ENCODE measurements around the gene PPDPF. TPM values are rescaled to one million over a fixed set of nuclear protein-coding genes. Genes with fewer than 3 reads are reported as not detected.
A peak's percentile ranks its signal among the peaks of the same experiment; 100 is the strongest.

Gene PPDPF
- total and polyA plus RNA-seq, 11 donors, result 182 to 442 (median 269) TPM

DNA sequence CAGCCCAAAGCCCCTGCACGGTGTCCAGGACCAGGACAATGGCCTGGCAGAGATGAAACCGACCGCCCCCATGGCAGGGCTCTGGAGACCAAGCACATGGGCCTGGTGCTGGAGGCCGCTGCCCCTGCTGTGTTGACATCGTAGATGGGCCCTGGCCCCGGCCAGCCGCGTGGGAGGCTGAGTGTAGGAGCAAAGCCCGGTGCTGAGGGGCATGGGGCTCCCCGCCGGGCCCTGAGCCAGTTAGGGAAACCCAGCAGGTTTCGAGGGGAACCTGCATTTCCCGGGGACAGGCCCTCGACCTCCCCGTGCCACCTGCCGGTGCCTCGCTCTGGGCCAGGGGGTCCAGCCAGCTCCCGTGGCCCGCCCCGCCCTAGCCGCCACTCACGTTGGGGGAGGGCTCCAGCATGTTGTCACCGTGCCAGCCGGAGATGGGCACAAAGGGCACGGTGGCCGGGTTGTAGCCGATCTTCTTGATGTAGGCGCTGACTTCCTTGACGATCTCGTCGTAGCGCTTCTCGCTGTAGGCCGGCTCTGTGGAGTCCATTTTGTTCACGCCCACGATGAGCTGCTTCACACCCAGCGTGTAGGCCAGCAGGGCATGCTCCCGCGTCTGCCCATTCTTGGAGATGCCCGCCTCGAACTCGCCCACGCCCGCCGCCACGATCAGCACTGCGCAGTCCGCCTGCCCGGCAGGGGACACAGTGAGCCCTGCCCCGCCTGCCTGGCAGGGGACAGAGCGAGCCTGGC, 26.0 kb upstream of the PPDPF start:
- ATAC-seq, result no peak
- intact Hi-C loops (cut with DNase I), result loop anchor here in 1 of 10 donors (5.0 kb wide), 1 partner anchor 478 kb away; no protein-coding TSS in a partner anchor
- 70 to 82% (median 79%) methylated on average over 30 to 51 of the region's 51 CpGs for WGBS, 4 donors
- H3K27ac ChIP-seq, result no peak overlapping the region
- H3K4me3 ChIP-seq, result no peak overlapping the region
- TF ChIP-seq POLR2A (IDR thresholded peaks at IDR 0.05), result no peak
- TF ChIP-seq, protein P1, sequence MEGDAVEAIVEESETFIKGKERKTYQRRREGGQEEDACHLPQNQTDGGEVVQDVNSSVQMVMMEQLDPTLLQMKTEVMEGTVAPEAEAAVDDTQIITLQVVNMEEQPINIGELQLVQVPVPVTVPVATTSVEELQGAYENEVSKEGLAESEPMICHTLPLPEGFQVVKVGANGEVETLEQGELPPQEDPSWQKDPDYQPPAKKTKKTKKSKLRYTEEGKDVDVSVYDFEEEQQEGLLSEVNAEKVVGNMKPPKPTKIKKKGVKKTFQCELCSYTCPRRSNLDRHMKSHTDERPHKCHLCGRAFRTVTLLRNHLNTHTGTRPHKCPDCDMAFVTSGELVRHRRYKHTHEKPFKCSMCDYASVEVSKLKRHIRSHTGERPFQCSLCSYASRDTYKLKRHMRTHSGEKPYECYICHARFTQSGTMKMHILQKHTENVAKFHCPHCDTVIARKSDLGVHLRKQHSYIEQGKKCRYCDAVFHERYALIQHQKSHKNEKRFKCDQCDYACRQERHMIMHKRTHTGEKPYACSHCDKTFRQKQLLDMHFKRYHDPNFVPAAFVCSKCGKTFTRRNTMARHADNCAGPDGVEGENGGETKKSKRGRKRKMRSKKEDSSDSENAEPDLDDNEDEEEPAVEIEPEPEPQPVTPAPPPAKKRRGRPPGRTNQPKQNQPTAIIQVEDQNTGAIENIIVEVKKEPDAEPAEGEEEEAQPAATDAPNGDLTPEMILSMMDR (IDR thresholded peaks at IDR 0.05), result no peak
- peak in 1 of 5 donors; percentile 70 for DNase-seq
- peaks cover 0 to 53% (median 2%) of the 10 kb centered on the region in 9 donors for H3K36me3 ChIP-seq
- H3K27me3 ChIP-seq, result peaks cover 0 to 40% (median 22%) of the 10 kb centered on the region in 9 donors
- no peaks in the 10 kb centered on the region for H3K9me3 ChIP-seq
- peaks cover 2 to 53% (median 21%) of the 10 kb centered on the region in 12 donors for H3K4me1 ChIP-seq

DNA sequence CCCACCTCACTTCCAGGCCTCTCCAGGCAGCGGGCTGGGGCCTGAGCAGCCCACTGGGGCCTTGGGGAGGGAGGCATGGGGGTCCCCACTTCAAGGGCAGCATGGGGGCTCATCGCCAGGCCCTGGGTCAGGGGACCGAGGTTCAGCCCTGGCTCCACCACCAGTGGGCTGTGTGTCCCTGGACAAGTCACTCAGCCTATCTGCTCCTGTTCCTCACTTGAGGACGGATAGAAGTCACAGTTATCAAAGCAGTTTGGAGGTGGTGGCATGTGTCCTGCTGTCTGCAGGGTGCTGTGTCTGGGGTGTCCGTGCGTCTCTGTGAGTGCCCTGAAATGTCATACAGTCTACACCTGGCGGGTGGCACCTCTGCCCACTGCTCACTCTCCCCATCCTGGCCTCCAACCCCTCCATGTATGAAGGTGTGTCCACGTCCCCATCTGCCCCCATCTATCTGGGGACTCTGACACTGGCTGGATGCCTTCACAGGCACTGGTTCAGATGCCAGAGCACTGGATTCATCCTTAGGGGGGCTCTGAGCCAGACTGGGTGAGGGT, 25.3 kb upstream of the PPDPF start:
- Histone ChIP-seq H3K9me3 (no peaks in the 10 kb centered on the region), H3K27ac (peak overlapping the region in 3 of 12 donors; percentile 30 to 98 (median 97)), H3K27me3 (peaks cover 0 to 42% (median 23%) of the 10 kb centered on the region in 9 donors), H3K4me1 (peaks cover 2 to 58% (median 23%) of the 10 kb centered on the region in 12 donors), H3K36me3 (peaks cover 0 to 47% (median 0%) of the 10 kb centered on the region in 9 donors), H3K4me3 (no peak overlapping the region)
- ATAC-seq, result no peak
- 56 to 68% (median 64%) methylated on average over 2 to 8 of the region's 8 CpGs for WGBS, 4 donors
- peak in 1 of 5 donors; percentile 39 for DNase-seq
- intact Hi-C loops (cut with DNase I), result loop anchor here in 1 of 10 donors (5.0 kb wide), 1 partner anchor 477 kb away; no protein-coding TSS in a partner anchor
- TF ChIP-seq, protein P1 (IDR thresholded peaks at IDR 0.05), result no peak
- TF ChIP-seq POLR2A (IDR thresholded peaks at IDR 0.05), result no peak

DNA sequence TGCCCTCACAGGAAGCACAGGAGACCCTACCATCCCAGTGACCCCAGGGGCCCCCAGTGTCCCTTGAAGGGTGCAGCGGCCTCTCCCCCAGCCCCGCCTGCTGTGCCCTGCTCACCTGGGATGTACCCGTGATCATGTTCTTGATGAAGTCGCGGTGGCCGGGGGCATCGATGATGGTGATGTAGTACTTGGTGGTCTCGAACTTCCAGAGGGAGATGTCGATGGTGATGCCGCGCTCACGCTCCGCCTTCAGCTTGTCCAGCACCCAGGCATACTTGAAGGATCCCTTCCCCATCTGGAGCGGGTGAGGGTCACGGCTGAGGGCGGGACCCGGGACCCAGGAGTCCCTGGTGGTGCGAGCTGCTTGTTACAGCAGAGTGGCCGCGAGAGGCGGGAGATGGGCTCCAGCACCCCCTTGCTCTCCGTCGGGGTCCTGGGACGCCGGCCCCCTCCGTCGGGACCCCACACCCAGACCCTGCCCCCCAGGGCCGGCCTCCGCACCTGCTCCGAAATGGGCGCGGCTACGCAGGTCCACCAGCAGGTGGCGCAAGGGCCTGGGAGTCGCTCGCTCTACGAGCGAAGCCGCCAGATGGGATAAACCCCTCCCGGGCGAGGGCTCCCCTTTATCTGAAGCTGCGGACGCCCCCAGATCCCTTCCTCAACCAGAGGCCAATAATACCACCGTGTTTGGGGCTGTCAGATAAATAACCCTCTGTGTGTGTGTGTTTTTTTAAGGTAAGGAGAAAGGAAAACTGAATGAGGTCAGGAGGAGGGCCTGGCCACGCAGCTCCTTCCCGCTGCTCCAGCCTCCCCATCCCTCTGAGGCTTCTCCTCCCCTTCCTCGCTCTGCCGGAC, 24.6 kb upstream of the PPDPF start:
- peak overlapping the region in 10 of 12 donors; percentile 37 to 100 (median 94) for H3K27ac ChIP-seq

More for the DNA sequence above, 24.6 kb upstream of the PPDPF start:
- Histone ChIP-seq H3K4me3 (peak overlapping the region; percentile 15 to 92 (median 64)), H3K36me3 (peaks cover 0 to 41% (median 0%) of the 10 kb centered on the region in 9 donors), H3K27me3 (peaks cover 0 to 39% (median 18%) of the 10 kb centered on the region in 9 donors), H3K9me3 (no peaks in the 10 kb centered on the region), H3K4me1 (peaks cover 2 to 56% (median 26%) of the 10 kb centered on the region in 12 donors)
- DNase-seq (peak; percentile 66 to 88 (median 76)), ATAC-seq (peak; percentile 15 to 44 (median 32))
- intact Hi-C loops (cut with DNase I), result loop anchor here in 6 of 10 donors (1.0 to 5.0 kb wide), 5 partner anchors 23 to 476 kb away; partner anchors contain the start of gene PPDPF (in 4 of the 6)
- TF ChIP-seq, protein P1 (IDR thresholded peaks at IDR 0.05), result peak; percentile 89 to 98 (median 96)
- TF ChIP-seq POLR2A (IDR thresholded peaks at IDR 0.05), result no peak
- 22 to 46% (median 26%) methylated on average over 24 to 48 of the region's 48 CpGs for WGBS, 4 donors
